Skeletal muscle tissue (tissue), 4 donors: ENCODE results near the gene NDUFS8. TPM values are rescaled to one million over a fixed set of nuclear protein-coding genes. Genes with fewer than 3 reads are reported as not detected.
"Not testable (repeated sequence)": the region's sequence is repeated elsewhere in the genome, so short reads cannot be mapped to it uniquely, and the experiment has no call there.

Experiments used
- H3K27ac ChIP-seq: one replicate; pipeline ENCODE4 v1.7.0; 2013; ENCODE audit warnings: mild to moderate bottlenecking, low read depth, low read length, inconsistent platforms
- H3K27me3 ChIP-seq, 3 donors: one replicate each; pipeline ENCODE4 v1.7.0; 2013; ENCODE audit warnings: low read length in 3 of 3; ENCODE audit not compliant: control insufficient read depth in 3 of 3, insufficient read depth in 3 of 3
- H3K36me3 ChIP-seq, 3 donors: one replicate each; pipeline ENCODE4 v1.7.0; 2013; ENCODE audit warnings: low read length in 3 of 3; ENCODE audit not compliant: control insufficient read depth in 3 of 3, insufficient read depth in 3 of 3
- H3K4me1 ChIP-seq, 3 donors: one replicate each; pipeline ENCODE4 v1.7.0; 2013; ENCODE audit warnings: low read length in 3 of 3, mild to moderate bottlenecking in 3 of 3; ENCODE audit not compliant: control insufficient read depth in 3 of 3, insufficient read depth in 3 of 3
- H3K4me3 ChIP-seq, 3 donors: one replicate each; pipeline ENCODE4 v1.7.0; 2013; ENCODE audit warnings: low read length in 3 of 3
- H3K9ac ChIP-seq, 3 donors: one replicate each; pipeline ENCODE4 v1.7.0; 2013; ENCODE audit warnings: low read length in 3 of 3, mild to moderate bottlenecking in 3 of 3, moderate library complexity in 2 of 3, low read depth in 1 of 3
- H3K9me3 ChIP-seq, 3 donors: one replicate each; pipeline ENCODE4 v1.7.0; 2013; ENCODE audit warnings: low read length in 3 of 3; ENCODE audit not compliant: control insufficient read depth in 3 of 3
- total RNA-seq: library from RNA; depleted of rRNA; stranded (reverse); fragments of >200 nt; gene quantifications from one replicate; pipeline ENCODE4 v1.2.3, GENCODE V29; 2014
- donor health status: Osteomylitis.

Gene NDUFS8
- total RNA-seq, 1 donor from 2014 or later = 64.7 TPM

- H3K4me3 ChIP-seq, H3K27me3 ChIP-seq, H3K9ac ChIP-seq, H3K4me1 ChIP-seq, H3K27ac ChIP-seq, H3K36me3 ChIP-seq, H3K9me3 ChIP-seq: not testable (repeated sequence)
Measured at GRCh38 chr11:67995129-67995528, 35.4 kb upstream of the NDUFS8 start.

- not testable (repeated sequence) for H3K9me3 ChIP-seq, H3K36me3 ChIP-seq, H3K4me1 ChIP-seq, H3K27me3 ChIP-seq, H3K4me3 ChIP-seq, H3K9ac ChIP-seq, H3K27ac ChIP-seq
Measured at GRCh38 chr11:67995579-67995978, 34.9 kb upstream of the NDUFS8 start.

- Histone ChIP-seq H3K4me3 (no peak overlapping the region), H3K27ac (no peak overlapping the region), H3K27me3 (peaks cover 0 to 3% (median 0%) of the 10 kb centered on the region in 3 donors), H3K9ac (no peak overlapping the region), H3K9me3 (no peaks in the 10 kb centered on the region), H3K4me1 (no peaks in the 10 kb centered on the region), H3K36me3 (no peaks in the 10 kb centered on the region)
Measured at GRCh38 chr11:67996051-67996450, 34.4 kb upstream of the NDUFS8 start.

- H3K36me3 ChIP-seq = no peaks in the 10 kb centered on the region
- no peak overlapping the region for H3K4me3 ChIP-seq
- no peak overlapping the region for H3K9ac ChIP-seq
- H3K9me3 ChIP-seq = no peaks in the 10 kb centered on the region
- H3K4me1 ChIP-seq = no peaks in the 10 kb centered on the region
- no peak overlapping the region for H3K27ac ChIP-seq
- H3K27me3 ChIP-seq = peaks cover 0 to under 1% (median 0%) of the 10 kb centered on the region in 3 donors
Measured at GRCh38 chr11:67996622-67997474, 33.6 kb upstream of the NDUFS8 start.

- Histone ChIP-seq H3K9me3 (no peaks in the 10 kb centered on the region), H3K4me3 (no peak overlapping the region), H3K27ac (no peak overlapping the region), H3K27me3 (no peaks in the 10 kb centered on the region), H3K4me1 (no peaks in the 10 kb centered on the region), H3K9ac (no peak overlapping the region), H3K36me3 (no peaks in the 10 kb centered on the region)
Measured at GRCh38 chr11:67997475-67997921, 33.0 kb upstream of the NDUFS8 start.

GRCh38 chr11:67998150-67999045, 32.1 kb upstream of the NDUFS8 start:
- H3K36me3 ChIP-seq = no peaks in the 10 kb centered on the region
- H3K9ac ChIP-seq = no peak overlapping the region
- no peaks in the 10 kb centered on the region for H3K9me3 ChIP-seq
- H3K27ac ChIP-seq = no peak overlapping the region
- H3K4me3 ChIP-seq = no peak overlapping the region
- no peaks in the 10 kb centered on the region for H3K4me1 ChIP-seq
- peaks cover 0 to 5% (median 4%) of the 10 kb centered on the region in 3 donors for H3K27me3 ChIP-seq

GRCh38 chr11:67999201-67999629, 31.3 kb upstream of the NDUFS8 start:
- H3K36me3 ChIP-seq = no peaks in the 10 kb centered on the region
- no peak overlapping the region for H3K9ac ChIP-seq
- peaks cover 0 to 7% (median 4%) of the 10 kb centered on the region in 3 donors for H3K27me3 ChIP-seq
- H3K9me3 ChIP-seq = no peaks in the 10 kb centered on the region
- H3K4me3 ChIP-seq = no peak overlapping the region
- peaks cover under 1 to 2% (median 2%) of the 10 kb centered on the region in 3 donors for H3K4me1 ChIP-seq
- no peak overlapping the region for H3K27ac ChIP-seq

- H3K4me1 ChIP-seq = peaks cover 3 to 6% (median 6%) of the 10 kb centered on the region in 3 donors
- no peak overlapping the region for H3K4me3 ChIP-seq
- peaks cover 0 to 12% (median 4%) of the 10 kb centered on the region in 3 donors for H3K27me3 ChIP-seq
- H3K36me3 ChIP-seq = no peaks in the 10 kb centered on the region
- H3K27ac ChIP-seq = no peak overlapping the region
- H3K9ac ChIP-seq = no peak overlapping the region
- no peaks in the 10 kb centered on the region for H3K9me3 ChIP-seq
Measured at GRCh38 chr11:67999704-68000103, 30.8 kb upstream of the NDUFS8 start.

GRCh38 chr11:68002575-68002937, 27.9 kb upstream of the NDUFS8 start:
- Histone ChIP-seq H3K9ac (peak overlapping the region in 1 of 3 donors; percentile 16), H3K4me1 (peaks cover 3 to 7% (median 6%) of the 10 kb centered on the region in 3 donors), H3K27me3 (peaks cover 0 to 14% (median 4%) of the 10 kb centered on the region in 3 donors), H3K9me3 (no peaks in the 10 kb centered on the region), H3K27ac (no peak overlapping the region), H3K36me3 (no peaks in the 10 kb centered on the region), H3K4me3 (peak overlapping the region in 1 of 3 donors; percentile 65)
